Right lobe of liver (tissue), 6 donors: ENCODE measurements around the gene NDUFC2. TPM values are rescaled to one million over a fixed set of nuclear protein-coding genes. Genes with fewer than 3 reads are reported as not detected.
"Not testable (repeated sequence)": the region's sequence is repeated elsewhere in the genome, so short reads cannot be mapped to it uniquely, and the experiment has no call there.

ENCODE experiments used
- ATAC-seq, 4 donors: fragments of 200-7000 bp; cut with Tn5 transposase; one replicate each; pipeline ENCODE4 v1.9.1; 2020; ENCODE audit warnings: mild to moderate bottlenecking in 4 of 4, moderate library complexity in 4 of 4
- DNase-seq, 3 donors: peaks; one replicate each; pipeline ENCODE4 v3.0.0-alpha.2; 2020
- H3K27ac ChIP-seq, 3 donors: fragments of 200-600 bp; one replicate each; pipeline ENCODE4 v1.8.0; 2022
- H3K27me3 ChIP-seq, 2 donors: fragments of 200-600 bp; one replicate each; pipeline ENCODE4 v1.8.0; 2022
- H3K36me3 ChIP-seq, 4 donors: fragments of 200-600 bp; sonication (generic) in 1 of 4; one replicate each; pipeline versions ENCODE4 v1.5.1 to v1.8.0; 2017 to 2022; ENCODE audit warnings: control low read depth in 1 of 4
- H3K4me1 ChIP-seq, 4 donors: fragments of 200-600 bp; sonication (generic) in 1 of 4; one replicate each; pipeline versions ENCODE4 v1.5.1 to v1.8.0; 2017 to 2022; ENCODE audit warnings: control low read depth in 1 of 4
- H3K4me3 ChIP-seq, 3 donors: fragments of 200-600 bp; one replicate each; pipeline ENCODE4 v1.8.0; 2022
- H3K9me3 ChIP-seq, 4 donors: fragments of 200-600 bp; sonication (generic) in 1 of 4; one replicate each; pipeline versions ENCODE4 v1.5.1 to v1.8.0; 2017 to 2022; ENCODE audit warnings: control low read depth in 1 of 4
- POLR2A ChIP-seq: fragments of 450-650 bp; IDR thresholded peaks from one replicate; pipeline ENCODE4 v1.6.1; 2017; ENCODE audit warnings: antibody characterized with exemption, mild to moderate bottlenecking
- WGBS: methylation state at CpG from one replicate; pipeline ENCODE4 v1.1.6; 2018; ENCODE audit warnings: low coverage, low lambda C conversion rate; ENCODE audit not compliant: insufficient coverage; ENCODE audit errors: missing lambda C conversion rate; 5-methylcytosine and 5-hydroxymethylcytosine counted together
- intact Hi-C, 2 donors: fragments of 100-400 bp; cut with DNase I; formaldehyde crosslinking; loops; one replicate each; pipeline versions ENCODE4 v1.11.2 to v1.14.1; 2022
- total RNA-seq, 6 experiments: library from RNA; depleted of rRNA in 2 of 6; stranded (reverse); fragments of >200 nt in 2 of 6; fragmentation: NEBNext Ultra II Directional in 3 of 6; extraction: Animal tissue kit (Norgen Biotek cat#: 25700) in 3 of 6; gene quantifications; one replicate each; pipeline versions ENCODE4 v1.1.0 to v1.2.4, GENCODE V29; 2016 to 2023
- TF ChIP-seq, protein P1 (sequence below), 4 donors: fragments of 200-600 bp in 3 of 4; fragments of 450-650 bp in 1 of 4; IDR thresholded peaks; one replicate each; pipeline versions ENCODE4 v1.5.1 to v1.8.0; 2016 to 2022; ENCODE audit warnings: antibody characterized with exemption in 4 of 4, mild to moderate bottlenecking in 2 of 4
- donor health status: DM: no; HTN: yes; CAD: no.
- donor health status: DM: no; HTN: no; CAD: no.
- donor health status: DM: no; HTN: no; CAD: no.
- donor health status: DM: no; HTN: yes; CAD: no.
- donor health status: DM: no; HTN: yes; CAD: no.

NDUFC2 gene
- total RNA-seq, 6 experiments from 2014 or later: 105 to 265 (median 183) TPM

DNA sequence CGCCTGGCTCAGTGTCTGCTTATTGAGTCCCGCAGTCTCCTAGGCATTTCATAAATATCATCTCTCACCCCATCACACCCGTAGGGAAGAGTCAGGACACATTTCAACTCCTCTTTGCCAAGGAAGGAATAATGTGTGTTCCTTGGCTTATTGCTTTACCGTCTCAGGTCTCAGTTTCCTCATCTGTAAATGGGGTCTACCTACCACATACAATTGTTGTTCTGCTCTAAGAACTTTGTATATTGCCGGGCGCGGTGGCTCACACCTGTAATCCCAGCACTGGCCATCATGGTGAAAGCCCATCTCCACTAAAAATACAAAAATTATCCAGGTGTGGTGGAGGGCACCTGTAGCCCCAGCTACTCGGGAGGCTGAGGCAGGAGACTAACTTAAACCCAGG, 19.1 kb downstream of the NDUFC2 start:
- 61% methylated on average over 5 of the region's 8 CpGs for WGBS
- ATAC-seq (no peak), DNase-seq (no peak)
- intact Hi-C loops: no loop called here
- Histone ChIP-seq H3K4me1 (peaks cover 0 to 61% (median 19%) of the 10 kb centered on the region in 4 donors), H3K36me3 (no peaks in the 10 kb centered on the region), H3K27me3 (no peaks in the 10 kb centered on the region), H3K9me3 (no peaks in the 10 kb centered on the region), H3K4me3 (no peak overlapping the region), H3K27ac (peak overlapping the region in 1 of 3 donors; percentile 72)
- TF ChIP-seq, protein P1, sequence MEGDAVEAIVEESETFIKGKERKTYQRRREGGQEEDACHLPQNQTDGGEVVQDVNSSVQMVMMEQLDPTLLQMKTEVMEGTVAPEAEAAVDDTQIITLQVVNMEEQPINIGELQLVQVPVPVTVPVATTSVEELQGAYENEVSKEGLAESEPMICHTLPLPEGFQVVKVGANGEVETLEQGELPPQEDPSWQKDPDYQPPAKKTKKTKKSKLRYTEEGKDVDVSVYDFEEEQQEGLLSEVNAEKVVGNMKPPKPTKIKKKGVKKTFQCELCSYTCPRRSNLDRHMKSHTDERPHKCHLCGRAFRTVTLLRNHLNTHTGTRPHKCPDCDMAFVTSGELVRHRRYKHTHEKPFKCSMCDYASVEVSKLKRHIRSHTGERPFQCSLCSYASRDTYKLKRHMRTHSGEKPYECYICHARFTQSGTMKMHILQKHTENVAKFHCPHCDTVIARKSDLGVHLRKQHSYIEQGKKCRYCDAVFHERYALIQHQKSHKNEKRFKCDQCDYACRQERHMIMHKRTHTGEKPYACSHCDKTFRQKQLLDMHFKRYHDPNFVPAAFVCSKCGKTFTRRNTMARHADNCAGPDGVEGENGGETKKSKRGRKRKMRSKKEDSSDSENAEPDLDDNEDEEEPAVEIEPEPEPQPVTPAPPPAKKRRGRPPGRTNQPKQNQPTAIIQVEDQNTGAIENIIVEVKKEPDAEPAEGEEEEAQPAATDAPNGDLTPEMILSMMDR (IDR thresholded peaks at IDR 0.05): no peak
- TF ChIP-seq POLR2A: no peak

DNA sequence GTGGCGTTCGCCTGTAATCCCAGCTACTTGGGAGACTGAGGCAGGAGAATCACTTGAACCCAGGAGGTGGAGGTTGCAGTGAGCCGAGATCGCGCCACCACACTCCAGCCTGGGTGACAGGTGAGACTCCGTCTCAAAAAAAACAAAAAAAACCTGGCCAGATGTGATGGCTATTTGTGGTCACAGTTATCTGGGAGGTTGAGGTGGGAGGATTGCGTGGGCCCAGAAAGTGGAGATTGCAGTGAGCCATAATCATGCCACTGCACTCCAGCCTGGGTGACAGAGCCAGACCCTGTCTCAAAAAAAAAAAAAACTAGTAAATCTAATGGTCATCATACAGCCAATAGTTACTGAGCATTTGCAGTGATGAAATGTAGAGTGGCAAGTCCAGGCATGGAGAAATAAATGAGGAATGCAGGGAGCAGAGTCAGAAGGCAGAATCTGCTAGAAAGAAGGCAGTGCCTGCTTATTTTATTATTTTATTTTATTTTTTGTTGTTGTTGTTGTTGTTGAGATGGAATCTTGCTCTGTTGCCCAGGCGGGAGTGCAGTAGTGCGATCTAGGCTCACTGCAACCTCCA, 19.8 kb downstream of the NDUFC2 start:
- peak overlapping the region in 1 of 3 donors; percentile 72 for H3K27ac ChIP-seq
- 75% methylated on average over 5 of the region's 9 CpGs for WGBS
- DNase-seq: not testable (repeated sequence)

DNA sequence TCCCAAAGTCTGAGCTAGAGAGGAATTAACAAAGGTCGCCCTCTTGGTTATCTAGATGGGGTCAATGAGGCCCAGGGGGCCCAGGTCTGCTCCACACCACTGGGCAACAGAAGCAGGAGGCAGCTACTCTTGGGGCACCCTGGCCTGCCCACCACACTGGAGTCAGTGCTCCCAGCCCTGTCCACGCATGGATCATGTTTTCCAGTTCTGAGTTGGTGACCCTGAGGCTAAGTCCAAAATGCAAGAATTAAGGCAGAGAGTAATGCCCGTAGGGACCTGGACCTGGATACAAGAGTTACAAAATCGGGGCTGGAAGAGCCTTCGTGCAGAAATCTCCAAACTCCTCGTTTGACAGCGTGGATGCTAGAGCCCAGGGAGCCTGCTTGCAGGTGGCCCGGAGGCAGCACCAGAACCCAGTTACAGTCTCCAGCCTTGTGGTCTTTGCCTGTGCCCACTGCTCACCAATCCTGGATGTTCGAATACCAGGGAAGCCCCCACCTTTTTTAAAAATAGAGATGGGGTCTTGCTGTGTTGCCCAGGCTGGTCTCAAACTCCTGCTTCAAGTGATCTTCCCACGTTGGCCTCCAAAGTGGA, 22.1 kb downstream of the NDUFC2 start:
- WGBS: 49% methylated on average over 5 of the region's 10 CpGs
- ATAC-seq (peak; percentile 24 to 67 (median 50)), DNase-seq (peak in 2 of 3 donors; percentile 61 to 77)
- no peak for TF ChIP-seq POLR2A
- TF ChIP-seq, protein P1 (IDR thresholded peaks at IDR 0.05): no peak
- no peaks in the 10 kb centered on the region for H3K36me3 ChIP-seq
- H3K4me1 ChIP-seq: peaks cover 0 to 62% (median 18%) of the 10 kb centered on the region in 4 donors
- no peaks in the 10 kb centered on the region for H3K9me3 ChIP-seq
- intact Hi-C loops: no loop called here
- H3K27ac ChIP-seq: peak overlapping the region in 2 of 3 donors; percentile 10 to 68
- no peaks in the 10 kb centered on the region for H3K27me3 ChIP-seq
- no peak overlapping the region for H3K4me3 ChIP-seq

More for the DNA sequence above, 19.8 kb downstream of the NDUFC2 start:
- H3K27me3 ChIP-seq, intact Hi-C loops, H3K36me3 ChIP-seq, H3K9me3 ChIP-seq, H3K4me3 ChIP-seq, ATAC-seq: not testable (repeated sequence)
- H3K4me1 ChIP-seq: peaks cover 0 to 67% (median 22%) of the 10 kb centered on the region in 4 donors

DNA sequence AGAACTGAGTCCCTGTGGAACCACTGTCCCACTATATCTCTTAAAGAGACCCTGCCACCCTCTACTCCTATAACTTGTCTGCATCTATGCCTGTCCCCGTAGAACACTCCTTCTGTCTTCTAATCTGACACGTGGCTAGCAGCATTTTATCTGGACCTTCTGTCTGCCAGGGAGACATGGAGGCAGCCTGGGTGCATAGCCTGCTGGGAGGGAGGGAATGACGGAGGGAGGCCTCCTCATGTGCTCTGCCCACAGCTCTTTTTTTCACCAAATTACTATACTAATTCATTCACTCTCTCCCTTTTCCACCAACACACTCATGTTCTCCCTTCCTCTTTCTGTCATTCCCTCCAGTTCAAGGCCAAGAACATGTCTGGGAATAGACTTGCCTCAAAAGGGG, 23.6 kb downstream of the NDUFC2 start:
- Histone ChIP-seq H3K4me3 (no peak overlapping the region), H3K36me3 (no peaks in the 10 kb centered on the region), H3K27me3 (no peaks in the 10 kb centered on the region), H3K27ac (peak overlapping the region in 1 of 3 donors; percentile 47), H3K9me3 (no peaks in the 10 kb centered on the region), H3K4me1 (peaks cover 0 to 48% (median 12%) of the 10 kb centered on the region in 4 donors)
- TF ChIP-seq, protein P1 (IDR thresholded peaks at IDR 0.05): no peak
- no peak for TF ChIP-seq POLR2A
- 60% methylated on average over 3 of the region's 3 CpGs for WGBS
- no peak for ATAC-seq
- intact Hi-C loops: no loop called here
- no peak for DNase-seq

DNA sequence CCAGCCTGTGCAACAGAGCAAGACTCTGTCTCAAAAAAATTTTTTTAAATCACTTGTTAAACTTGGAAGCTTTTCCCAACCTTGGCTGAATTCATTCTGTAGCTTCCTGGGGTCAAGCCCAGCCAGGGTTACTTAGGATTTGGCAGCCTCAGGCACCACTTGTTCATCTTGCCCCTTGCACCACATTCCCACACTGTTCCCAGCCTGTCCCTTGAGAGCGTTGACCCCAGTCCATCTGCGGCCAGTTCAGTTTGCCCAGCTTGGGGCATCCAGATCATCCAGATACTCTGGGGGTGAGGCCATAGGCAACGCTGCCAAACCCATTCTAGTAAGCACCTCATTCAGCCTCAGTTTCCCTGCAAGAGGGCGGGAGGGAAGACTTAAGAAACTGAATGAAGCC, 24.7 kb downstream of the NDUFC2 start:
- Histone ChIP-seq H3K36me3 (no peaks in the 10 kb centered on the region), H3K27ac (peak overlapping the region in 1 of 3 donors; percentile 13), H3K4me1 (peaks cover 0 to 36% (median 8%) of the 10 kb centered on the region in 4 donors), H3K9me3 (no peaks in the 10 kb centered on the region), H3K27me3 (no peaks in the 10 kb centered on the region), H3K4me3 (no peak overlapping the region)
- intact Hi-C loops: no loop called here
- peak; percentile 60 to 87 (median 86) for DNase-seq
- WGBS: 9% methylated on average over 1 of the region's 4 CpGs
- TF ChIP-seq, protein P1 (IDR thresholded peaks at IDR 0.05): no peak
- no peak for TF ChIP-seq POLR2A
- peak; percentile 73 to 85 (median 83) for ATAC-seq
